Measurements from ENCODE around the gene UPB1.
"Not testable (repeated sequence)": the region's sequence is repeated elsewhere in the genome, so short reads cannot be mapped to it uniquely, and the experiment has no call there.

Gene UPB1

DNA sequence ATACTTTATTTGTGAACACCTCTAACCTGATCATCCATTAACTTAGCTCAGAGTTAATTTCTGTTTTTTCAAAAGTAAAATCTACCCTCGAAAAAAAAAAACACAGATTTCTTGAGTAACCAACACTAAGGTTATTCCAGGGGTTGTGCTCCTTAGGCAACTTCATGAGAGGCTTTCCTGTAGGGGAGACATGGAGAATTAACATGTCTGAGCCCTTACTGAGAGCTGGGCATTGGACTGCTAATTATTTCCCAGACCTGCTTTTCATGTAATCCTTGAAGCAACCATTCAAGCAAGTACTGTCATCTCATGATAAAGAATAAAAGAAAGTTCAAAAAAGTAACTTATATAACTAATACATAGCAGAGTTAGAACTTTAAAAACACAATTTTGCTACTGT, 13.5 kb upstream of the UPB1 start:
- no peak for DNase-seq (ENCODE audit: low read depth, low spot score)

DNA sequence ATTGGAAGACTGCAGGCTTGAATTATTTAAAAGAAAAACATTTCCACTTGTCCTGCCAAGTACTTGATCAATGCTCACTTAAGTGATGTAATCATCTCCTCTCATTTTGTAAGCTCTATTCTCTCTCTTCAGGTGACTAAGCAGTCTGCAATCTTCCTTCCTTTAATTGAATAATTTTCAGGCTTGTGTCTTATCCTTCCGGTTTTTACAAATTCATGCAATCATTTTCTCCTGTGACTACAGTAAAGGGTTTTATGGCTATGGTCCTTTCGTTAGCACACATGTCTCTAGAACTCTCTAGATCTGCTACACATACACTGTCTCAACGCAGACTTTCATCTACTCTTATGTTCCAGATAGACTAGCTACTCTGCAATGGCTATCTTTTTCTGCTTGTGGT, 12.6 kb upstream of the UPB1 start:
- DNase-seq (ENCODE audit: low read depth, low spot score), result no peak

DNA sequence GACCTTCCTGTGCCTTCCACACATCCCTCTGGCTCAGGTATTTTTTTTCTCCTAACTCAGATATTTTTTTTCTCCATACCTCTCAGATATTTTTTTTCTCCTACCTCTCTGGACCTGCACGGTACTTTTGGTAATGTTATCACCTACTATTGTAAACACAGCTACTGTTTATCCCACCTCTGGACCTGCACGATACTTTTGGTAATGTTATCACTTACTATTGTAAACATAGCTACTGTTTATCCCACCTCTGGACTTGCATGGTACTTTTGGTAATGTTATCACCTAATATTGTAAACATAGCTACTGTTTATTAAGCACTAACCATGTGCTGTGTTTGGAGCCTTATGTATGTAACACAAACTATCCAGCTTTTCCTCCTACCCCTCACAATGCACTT, 12.1 kb upstream of the UPB1 start:
- DNase-seq (ENCODE audit: low read depth, low spot score), result no peak

DNA sequence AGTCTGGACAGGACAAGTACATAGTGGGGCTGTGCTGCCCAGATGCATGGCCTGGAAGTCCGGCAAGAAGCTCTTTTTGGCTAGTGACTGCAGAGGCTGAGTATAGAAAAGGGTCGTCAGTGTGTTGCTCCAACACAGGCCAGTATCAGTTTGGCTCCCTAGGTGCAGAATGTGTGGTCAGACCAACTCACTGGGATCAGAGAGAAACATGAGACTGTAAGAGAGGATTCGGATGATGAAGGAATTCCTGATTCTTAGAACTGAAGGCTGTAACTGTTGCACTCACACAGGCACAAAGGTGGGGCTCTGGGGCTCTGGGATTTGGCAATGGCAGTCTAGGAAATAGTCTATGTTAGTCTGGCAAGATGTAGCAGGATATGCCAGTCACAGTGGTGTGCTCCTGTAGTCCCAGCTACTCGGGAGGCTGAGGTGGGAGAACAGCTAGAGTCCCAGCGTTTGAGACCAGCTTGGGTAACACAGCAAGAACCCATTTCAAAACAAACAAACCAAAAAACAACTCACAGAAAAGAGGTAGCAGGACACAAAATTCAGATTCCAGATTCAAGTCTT, 11.1 kb upstream of the UPB1 start:
- DNase-seq (ENCODE audit: low read depth, low spot score), result no peak

DNA sequence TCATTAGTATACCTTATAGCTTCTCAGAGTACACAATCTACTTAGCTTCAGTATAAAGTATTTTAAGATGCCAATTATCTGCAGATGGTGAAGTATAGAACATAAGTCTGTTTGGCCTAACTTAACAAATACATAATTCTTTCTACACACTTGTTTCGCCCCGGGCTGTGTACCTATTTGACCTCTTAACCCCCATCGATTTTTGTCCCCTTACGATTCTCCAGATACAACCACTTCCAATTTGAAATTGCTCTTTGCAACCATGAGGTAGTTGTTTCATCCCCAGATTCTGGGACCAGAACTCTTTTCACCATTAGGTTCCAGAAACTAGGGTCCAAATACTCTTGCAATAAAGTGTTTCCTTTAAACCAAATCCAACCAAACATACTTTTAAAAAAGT, 10.0 kb upstream of the UPB1 start:
- DNase-seq (ENCODE audit: low read depth, low spot score), result no peak

DNA sequence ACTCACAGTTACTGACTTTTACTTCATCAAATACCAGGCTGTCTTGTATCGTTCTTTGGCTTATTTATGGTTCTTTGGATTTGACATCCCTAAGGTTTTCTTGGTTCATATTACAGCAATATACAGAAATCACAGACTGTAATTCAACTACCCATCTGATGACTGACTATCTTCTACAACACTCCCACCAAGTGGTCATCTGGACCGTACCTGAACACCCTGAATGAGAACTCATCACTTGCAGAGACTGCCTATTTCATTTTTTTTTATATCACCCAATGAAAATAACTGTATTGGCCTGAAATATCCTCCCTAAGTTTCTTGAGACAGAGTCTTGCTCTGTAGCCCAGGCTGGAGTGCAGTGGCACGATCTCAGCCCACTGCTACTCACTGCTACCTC, 9.5 kb upstream of the UPB1 start:
- DNase-seq (ENCODE audit: low read depth, low spot score), result no peak

DNA sequence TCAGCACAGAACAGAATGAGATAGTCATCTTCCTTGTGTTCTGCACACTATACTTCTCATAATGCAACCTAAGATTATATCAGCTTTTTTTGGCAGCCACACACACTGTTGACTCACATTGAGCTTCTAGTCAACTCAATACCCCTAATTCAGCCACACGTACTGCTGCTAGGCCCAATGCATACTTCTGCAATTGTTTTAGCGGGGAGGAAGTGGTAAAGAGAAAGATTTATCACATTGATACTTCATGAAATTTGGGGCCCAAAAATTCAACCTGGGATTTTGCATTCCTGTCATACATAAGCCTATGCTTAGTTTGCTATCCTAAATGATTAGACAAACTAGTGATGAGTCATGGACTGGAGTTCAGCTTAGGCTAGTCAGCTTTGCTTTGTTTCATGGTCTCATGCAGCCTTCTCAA, 8.6 kb upstream of the UPB1 start:
- DNase-seq (ENCODE audit: low read depth, low spot score), result no peak

DNA sequence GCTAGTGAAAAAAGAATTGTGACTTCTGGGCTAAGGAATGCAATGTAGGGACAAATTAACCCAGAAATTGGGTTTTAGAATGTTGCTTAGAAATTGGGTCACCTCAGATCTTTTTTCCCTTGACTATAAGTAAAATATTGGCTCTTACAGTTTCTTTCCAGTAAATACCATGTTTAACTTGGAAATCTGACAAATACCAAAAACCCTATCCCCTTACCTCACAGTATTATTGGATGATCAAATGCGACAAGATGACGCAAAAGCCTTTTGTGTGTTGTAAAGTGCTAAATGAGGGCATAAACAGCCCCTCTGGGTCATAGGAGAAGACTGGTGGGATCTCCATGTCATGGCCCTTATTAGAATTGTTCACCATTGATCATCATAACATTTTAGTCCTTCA, 6.1 kb upstream of the UPB1 start:
- no peak for DNase-seq (ENCODE audit: low read depth, low spot score)

DNA sequence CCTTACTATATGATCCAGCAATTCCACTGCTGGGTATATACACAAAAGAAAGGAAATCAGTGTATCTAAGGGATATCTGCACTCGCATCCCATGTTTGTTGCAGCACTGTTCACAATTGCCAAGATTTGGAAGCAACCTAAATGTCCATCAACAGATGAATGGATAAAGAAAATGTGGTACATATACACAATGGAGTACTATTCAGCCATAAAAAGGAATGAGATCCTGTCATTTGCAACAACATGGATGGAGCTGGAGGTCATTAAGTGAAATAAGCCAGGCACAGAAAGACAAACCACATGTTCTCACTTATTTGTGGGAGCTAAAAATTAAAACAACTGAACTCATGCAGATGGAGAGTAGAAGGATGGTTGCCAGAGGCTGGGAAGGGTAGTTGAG, 5.7 kb upstream of the UPB1 start:
- not testable (repeated sequence) for DNase-seq (ENCODE audit: low read depth, low spot score)

DNA sequence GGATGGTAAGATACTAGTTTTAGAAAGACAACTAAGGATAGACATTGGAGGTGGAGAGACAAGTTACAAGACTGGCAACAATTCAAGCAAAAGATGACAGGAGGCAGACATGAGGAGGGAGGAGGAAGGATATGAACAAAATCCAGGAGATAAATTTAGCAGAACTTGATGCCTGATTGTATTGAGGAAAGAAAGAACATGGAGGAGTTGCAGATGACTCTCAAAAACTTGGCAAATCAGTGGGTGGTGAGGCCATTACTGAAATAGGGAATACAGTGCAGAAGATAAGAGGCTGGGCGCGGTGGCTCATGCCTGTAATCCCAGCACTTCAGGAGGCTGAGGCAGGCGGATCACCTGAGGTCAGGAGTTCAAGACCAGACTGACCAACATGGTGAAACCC, 2.7 kb upstream of the UPB1 start:
- DNase-seq (ENCODE audit: low read depth, low spot score), result no peak

DNA sequence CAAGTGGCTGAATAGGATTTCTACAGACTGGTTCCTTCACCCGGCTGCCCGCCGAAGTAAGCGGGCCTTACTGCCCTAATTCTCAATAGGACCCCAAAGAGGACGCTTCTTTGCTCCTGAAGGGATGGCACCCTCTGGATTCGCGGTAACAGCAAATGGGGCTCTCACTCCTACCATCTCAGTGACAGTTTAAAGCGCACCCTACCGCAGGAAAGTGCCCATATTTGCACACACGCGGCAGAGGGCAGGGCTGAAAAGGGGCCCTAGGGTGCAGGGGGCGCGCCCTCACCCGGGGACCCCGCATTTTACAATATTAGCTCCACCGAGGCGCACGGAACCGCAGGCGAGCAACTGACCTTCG, 985 bp upstream of the UPB1 start:
- DNase-seq (ENCODE audit: low read depth, low spot score), result no peak

DNA sequence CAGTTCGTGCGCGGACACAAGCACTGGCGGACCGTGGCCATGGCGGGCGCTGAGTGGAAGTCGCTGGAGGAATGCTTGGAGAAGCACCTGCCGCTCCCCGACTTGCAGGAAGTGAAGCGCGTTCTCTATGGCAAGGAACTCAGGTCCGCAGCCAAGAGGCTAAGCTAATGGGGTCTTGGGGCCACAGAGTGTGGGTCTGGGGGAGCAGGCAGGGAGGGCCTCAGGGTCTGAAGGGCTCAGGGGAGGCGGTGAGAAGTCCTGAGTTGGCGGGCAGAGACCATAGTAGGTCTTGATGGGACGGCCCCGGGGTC, 188 bp downstream of the UPB1 start:
- DNase-seq (ENCODE audit: low read depth, low spot score), result no peak

DNA sequence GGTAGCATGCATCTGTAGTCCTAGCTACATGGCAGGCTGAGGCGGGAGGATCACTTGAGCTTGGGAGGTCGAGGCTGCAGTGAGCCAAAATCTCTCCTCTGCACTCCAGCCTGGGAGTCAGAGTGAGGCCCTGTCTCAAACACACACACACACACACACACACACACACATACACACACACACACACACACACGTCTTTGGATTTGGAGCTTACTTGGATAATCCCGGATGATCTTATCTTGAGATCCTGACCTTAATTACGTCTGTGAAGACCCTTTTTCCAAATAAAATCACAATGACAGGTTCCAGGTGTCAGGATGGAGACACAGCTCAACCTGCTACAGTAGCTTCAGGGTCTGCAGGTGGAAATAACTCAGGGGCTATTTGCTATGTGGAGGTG, 1.1 kb downstream of the UPB1 start:
- no peak for DNase-seq (ENCODE audit: low read depth, low spot score)

DNA sequence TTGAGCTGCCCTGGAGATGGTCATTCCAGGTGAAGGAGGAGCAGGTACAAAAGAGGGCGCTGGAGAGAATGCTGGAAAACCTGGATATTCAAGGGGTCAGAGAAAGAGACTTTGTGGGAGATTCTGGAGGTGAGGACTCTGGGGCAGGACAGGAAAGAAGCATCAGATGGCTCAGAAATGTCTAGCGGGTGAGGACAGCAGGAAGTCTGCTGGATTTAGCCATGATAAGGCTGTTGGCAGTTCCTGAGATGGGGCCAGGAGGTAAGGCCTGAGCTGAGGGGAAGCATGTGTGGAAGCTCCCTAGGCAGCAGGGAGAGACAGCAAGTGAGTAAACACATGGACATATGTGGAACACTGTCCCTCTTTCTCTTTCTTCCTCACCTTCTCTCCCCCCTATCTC, 1.5 kb downstream of the UPB1 start:
- DNase-seq (ENCODE audit: low read depth, low spot score), result no peak

DNA sequence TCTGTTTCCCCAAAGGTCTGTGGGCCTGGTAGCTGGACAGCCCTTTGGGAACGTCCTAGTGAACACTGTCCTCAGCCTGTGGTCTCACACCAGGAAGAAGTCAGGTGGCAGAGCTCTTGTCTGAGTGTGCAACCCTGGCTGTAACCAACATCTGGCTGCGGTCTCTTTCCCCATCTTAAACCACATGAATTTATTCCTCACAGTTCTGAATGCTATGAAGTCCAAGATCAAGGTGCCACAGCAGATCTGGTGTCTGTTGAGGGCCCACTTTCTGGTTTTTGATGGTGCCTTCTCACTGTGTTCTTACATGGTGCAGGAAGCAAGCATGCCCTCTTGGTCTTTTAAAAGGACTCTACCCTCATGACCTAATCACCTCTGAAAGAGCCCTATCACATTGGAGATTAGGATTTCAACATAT, 2.7 kb downstream of the UPB1 start:
- no peak for DNase-seq (ENCODE audit: low read depth, low spot score)

DNA sequence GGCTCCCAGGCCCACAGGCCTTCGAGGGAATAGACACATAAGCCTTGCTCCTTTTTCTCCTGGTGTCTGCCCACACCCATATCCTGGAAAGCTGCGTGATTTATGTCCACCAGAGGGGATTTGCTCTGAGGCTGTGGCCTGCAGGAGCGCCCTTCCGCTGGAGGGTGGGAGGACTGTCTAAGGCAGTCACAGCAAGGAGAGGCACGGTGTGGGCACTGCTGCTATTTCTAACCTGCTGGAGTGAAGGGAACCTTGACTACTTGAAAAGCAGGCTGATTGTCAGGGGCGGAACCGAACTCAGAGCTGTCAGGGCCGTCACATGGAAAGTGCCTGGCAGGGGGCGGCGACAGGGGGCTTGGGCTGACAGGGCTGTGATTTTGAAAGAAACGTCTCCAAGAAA, 3.7 kb downstream of the UPB1 start:
- no peak for DNase-seq (ENCODE audit: low read depth, low spot score)

DNA sequence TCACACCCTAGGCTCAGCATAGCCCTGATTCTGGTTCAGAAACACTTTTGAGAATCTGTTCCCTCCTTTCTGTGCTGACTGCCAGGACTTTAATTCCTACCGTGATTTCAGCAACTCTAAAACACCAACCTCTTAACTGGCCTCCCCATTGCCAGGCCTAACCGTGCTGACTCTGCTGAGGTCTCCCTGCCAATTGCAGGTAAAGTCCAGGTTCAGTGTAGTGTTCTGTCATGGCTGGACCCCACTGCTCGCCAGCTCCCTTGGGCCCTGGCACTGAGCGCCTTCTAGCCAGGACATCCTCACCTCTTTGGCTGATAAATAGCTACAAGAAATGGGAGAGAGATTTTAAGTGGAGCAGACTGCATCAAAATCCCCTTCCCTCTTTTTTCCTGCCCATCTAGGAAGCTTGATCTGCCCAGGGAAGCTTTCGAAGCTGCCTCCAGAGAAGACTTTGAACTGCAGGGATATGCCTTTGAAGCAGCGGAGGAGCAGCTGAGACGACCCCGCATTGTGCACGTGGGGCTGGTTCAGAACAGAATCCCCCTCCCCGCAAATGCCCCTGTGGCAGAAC, 4.7 kb downstream of the UPB1 start:
- no peak for DNase-seq (ENCODE audit: low read depth, low spot score)

DNA sequence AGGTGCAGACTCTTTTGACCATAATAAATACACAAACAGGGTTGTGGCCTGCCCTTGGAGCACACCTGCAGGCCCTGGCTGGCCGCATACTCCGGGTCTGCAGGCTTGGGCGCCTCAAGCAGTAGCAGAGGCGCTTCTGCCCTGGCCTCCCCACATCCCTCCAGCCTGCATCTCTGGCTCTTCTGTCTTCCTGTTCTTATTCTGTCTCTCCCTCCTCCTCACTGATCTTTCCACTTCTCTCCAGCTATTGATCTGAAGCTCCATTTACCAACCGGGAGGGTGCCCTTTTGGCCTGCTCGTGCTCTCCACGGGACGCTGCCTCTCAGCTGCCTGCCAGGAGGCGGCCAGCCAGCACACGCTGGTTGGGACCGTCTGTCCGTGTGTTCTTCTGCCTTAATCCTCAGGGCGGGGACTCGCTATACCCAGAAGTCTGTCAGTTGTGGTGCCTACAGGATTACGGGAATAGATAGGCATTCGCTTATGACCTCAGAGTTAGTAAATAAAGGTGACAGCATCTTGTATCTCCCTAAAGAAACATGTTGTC, 5.2 kb downstream of the UPB1 start:
- no peak for DNase-seq (ENCODE audit: low read depth, low spot score)

DNA sequence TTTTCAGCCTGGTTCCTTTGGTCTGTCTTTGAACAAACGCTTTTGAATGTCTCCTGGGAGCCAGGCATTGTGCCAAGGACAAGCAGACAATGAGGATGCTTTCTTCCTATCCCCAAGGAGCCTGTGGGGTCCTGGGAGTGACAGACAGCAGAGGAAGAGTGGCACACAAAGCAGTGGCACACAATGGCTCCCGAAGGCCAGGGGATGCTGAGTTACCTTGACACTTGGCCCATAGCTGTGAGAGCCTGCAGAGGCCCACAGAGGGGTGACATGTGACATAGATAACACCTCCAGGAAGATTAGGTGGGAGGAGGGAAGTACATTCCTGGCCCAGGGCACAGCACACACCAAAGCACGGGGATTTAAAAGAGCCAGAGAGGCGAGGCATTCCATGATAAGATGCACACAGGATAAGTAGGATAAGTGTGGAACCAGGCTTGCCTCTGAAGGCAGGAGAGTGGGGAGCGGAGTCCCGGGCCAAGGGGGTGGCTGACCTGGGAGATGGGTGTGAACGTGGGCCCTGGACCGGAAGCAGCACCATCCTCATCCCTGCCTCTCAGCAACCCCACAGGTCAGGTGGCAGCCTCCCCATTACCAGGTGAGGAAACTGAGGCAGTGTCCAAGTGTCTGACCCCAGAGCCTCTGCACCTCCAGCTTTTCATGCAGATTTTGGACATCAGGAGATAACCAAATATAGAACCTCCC, 6.3 kb downstream of the UPB1 start:
- DNase-seq (ENCODE audit: low read depth, low spot score), result no peak

DNA sequence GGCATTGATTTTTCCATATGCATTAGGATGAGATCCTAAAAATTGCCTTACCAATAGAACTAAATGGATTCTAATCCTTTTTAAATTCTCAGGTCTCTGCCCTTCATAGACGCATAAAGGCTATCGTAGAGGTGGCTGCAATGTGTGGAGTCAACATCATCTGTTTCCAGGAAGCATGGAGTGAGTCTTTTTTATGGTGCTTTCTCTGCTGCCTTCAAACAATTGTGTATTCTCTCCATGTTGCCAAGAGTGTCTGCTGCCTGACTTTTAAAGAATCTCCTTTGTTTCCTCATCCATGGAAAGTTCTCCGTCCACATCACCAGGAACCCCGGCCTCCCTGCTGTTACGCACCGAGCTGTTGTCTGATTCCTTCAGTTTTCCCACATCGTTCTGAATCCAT, 6.9 kb downstream of the UPB1 start:
- no peak for DNase-seq (ENCODE audit: low read depth, low spot score)

DNA sequence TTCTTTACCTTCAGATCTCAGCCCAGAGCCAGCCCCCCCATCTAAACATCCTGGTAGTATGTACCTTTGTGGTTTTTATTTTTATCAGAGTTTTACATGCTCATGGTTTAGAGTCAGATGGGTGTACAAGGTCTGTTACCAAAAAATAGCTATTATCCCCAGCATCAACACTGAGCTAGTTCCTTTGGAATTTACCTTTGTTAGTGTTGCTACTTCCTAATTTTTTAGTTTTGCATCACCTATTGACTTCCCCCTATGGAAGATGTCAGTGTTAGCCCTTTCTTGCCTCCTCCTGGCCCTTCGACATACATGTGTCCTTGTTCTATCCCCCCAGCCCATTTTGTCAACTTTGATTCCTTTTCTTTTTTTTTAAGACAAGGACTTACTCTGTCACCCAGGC, 7.4 kb downstream of the UPB1 start:
- no peak for DNase-seq (ENCODE audit: low read depth, low spot score)

DNA sequence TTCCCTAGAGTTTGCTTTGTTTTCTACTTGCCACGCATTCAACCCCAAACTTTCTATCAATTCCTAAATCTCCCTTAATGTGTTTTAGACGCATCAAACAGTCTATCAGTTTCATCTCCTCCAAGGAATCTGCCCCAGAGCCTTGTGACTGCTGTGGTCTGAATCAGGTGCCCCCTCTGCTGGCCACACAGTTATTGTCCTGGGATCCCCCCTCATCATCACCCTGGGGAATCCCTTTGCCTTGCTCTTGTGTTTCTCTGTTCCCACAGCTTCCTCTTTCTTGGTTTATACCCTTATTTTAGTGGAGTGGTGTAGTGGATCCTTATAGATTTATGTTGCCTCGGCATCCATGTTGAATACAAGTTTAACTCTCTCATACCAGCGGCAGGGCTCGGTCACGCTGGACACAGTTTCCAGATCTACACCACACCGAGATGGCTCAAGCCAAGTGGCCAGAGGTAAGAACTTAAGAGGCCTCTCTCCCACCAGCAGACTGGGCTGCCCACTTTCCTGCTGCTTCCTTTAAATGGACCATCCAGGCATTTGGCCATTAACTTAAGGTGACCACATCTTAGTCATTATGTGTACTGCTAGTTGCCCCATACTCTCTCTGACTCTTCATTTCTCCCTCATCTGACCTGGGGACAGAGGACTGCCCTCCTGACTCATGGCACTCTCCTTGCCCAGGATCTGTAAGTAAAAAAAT, 8.2 kb downstream of the UPB1 start:
- DNase-seq (ENCODE audit: low read depth, low spot score), result peak; percentile 29

DNA sequence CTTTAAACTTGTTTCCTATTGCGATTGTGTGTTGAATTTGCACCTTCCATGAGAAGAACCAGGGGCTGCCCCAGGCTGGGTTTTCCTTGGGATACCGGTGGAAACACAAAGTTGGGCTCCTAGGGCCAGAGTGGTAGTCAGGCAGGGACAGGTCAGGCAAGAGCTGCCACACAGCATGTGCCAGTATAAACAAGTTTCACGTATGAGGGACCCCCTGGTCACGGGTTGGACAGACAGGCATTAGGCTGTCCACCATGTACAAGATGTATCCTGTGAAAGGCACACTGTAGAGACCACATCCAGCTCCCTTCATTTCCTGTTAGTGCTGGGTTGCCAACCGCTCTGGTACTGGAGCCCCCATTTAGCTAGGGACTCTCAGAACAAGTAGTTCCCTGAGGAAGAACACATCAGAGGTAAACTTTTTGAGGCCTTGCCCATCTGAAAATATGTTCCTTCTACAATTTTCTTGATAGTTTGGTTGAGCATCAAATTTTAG, 8.8 kb downstream of the UPB1 start:
- no peak for DNase-seq (ENCODE audit: low read depth, low spot score)

Measured in activated CD4-positive, CD25-positive, alpha-beta regulatory T cell treated with anti-CD3 and anti-CD28 coated beads, Interleukin-2, amount 50 U/mL, for 16 hours (primary cell).